Activated CD8-positive, alpha-beta memory T cell treated with anti-CD3 and anti-CD28 coated beads for 4 hours (primary cell): ENCODE results near the gene RAG1.

Experiments
- DNase-seq, 2 donors: peaks; one replicate each; pipeline ENCODE4 v3.0.0-alpha.2; 2020; ENCODE audit warnings: low read depth in 2 of 2

Gene RAG1

DNA sequence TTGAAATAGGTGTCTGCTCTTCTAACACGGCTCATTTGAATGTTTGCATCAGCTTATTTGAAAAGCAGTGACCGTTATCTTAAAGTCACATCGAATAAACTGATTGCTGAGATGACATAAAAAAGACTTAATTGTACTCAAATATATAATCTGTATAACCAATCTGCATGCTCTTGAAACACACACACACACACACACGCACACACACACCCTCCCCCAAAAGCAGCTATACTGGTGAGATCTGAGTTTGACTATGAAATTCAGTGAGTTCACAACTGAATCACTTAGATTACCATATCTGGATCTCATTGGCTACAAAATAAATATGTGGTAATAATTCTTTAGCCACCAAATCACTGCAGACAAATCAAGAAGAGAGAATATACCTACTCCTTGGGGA is 22.7 kb downstream of the RAG1 start:
- DNase-seq: no peak

DNA sequence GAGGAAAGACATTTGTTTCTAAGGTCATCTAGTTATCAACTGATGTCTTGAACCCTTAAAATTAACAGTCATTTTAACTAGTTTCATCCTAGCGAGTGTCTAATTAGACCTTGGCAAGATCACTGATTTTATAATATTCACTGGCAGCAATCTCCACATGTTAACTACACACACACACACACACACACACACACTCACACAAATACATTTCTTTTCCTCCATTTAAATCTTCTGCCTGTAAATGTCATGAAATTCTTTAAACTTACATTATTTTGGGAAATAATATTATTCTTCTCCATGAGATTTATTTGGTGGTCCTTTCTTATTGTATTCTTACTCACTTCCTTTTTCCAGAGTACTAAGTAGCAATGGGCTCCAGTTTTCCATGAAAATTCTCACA is 23.6 kb downstream of the RAG1 start:
- no peak for DNase-seq

DNA sequence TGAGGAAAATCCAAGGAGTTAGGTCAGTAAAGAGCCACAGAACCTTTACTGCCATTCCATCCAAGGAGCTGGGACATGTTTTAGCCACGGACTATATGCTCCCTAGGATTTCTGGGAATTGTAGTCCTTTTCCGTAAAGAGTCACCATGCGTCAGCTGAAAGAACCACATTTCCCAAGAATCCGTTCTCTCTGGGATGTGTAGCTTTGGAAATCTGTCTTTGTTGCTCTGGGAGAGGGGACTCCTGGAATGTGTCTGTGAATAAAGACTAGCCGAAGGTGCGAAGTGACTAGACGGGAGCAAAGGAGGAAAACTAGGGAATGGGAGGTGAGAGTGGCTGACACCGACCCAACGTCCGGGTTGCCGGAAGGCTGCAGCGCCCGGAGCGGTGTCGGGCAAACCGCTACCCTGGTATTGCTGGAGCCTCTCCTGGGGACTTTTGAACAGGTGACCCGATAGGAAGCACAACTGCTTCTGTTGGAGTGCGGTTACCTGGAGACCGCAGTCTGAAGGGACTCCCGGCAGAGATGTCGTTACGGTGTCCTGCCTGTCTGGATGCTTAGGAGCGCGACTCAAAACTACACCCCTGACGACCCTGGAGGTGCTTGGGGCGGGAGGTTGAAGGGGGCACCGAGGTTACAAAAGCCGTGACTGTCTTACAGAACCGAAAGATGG is 26.6 kb downstream of the RAG1 start, which contains the start of gene IFTAP:
TSS of gene IFTAP (plus strand) at position 187 of the 674 bp plus-strand sequence. CDS start 15,602 bp downstream, outside the sequence.
- no peak for DNase-seq

DNA sequence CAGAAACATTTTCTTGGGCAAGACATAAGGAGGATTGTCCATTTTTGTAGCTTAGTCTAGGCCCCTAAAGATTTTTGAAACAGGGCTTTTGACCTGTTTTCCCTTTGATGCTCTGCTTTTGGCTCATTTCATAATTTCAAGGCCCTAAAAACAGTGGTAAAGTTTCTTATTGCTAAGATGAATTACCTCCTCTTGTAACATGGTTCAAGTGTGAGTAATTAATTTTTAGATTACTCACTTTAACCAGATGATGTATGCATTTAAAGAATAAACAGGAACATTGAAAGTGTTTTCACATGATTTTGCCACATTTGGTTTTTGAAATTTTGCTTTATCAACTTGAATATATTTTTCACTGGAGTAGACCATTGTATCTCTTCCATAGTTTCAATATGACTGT is 29.1 kb downstream of the RAG1 start:
- DNase-seq: no peak

DNA sequence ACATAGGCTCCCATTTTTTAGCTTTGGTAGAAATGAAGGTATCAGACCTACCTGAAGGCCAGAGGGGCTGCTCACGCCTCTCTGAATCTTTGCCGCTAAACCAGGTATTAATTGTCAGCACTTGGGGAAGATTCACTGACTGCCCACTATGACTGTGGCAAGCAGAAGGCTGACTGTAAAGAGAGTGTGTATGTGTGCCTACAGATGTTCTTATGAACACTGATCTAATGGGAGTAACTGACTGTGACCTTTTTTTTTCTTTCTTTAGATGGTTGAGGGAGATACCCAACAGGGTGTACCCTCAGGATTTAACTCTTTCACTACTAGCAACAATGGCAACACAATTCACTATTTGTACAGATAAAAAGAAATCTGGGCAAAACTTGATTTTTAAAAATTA is 30.2 kb downstream of the RAG1 start, which contains the start of gene RAG2:
TSS of gene RAG2 (minus strand) at position 186 of the 400 bp plus-strand sequence. CDS start 4,068 bp downstream, outside the sequence.
- no peak for DNase-seq

DNA sequence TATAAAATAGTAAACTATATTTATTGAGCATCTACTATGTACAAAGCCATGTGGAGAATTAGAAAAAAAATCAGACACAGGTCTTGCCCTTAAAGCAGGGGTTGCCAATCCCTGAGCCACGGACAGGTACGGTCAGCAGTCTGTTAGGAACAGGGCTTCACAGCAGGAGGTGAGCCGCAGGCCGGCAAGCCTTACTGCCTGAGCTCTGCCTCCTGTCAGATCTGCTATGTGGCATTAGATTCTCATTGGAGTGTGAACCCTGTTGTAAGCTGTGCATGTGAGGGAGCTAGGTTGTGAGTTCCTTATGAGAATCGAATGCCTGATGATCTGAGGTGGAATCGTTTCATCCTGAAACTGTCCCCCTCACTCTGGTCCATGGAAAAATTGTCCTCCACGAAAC is 32.4 kb downstream of the RAG1 start:
- no peak for DNase-seq

DNA sequence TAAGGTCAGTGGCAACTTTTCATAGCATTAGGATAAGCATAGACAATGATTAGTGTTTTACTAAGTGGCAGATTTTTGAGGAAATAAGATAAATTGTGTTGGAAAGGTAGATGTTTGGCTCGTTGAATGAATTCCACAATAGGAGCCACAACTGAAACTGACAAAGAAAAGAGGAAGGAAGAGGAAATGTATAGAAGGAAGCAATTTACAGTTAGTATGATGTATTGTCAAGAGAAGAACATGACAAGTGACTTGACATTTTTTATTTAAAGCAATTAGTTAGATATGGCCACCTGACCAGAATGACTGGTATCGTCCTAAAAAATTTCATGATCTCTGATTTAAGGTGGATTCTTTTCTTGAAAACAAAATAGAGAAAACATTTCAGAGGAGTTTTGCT is 33.3 kb downstream of the RAG1 start:
- no peak for DNase-seq

DNA sequence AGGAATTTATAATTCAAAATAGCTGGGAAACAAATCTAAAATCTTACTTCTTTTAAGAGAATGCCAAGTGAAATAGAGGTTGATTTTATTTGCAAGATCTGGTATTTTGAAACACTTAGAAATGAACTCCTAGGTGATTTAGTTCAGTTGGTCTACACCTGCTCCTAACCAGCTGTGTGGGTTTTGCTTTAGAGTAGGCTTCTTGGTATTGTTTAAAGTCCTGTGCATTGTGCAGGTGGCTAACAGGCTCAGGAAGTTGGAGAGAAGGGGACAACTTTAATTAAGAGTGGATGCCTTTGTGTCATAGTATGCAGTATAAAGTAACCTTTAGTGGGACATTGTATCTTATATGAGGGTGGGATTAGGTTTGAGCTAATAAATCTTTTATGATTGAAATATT is 34.3 kb downstream of the RAG1 start:
- DNase-seq: no peak

DNA sequence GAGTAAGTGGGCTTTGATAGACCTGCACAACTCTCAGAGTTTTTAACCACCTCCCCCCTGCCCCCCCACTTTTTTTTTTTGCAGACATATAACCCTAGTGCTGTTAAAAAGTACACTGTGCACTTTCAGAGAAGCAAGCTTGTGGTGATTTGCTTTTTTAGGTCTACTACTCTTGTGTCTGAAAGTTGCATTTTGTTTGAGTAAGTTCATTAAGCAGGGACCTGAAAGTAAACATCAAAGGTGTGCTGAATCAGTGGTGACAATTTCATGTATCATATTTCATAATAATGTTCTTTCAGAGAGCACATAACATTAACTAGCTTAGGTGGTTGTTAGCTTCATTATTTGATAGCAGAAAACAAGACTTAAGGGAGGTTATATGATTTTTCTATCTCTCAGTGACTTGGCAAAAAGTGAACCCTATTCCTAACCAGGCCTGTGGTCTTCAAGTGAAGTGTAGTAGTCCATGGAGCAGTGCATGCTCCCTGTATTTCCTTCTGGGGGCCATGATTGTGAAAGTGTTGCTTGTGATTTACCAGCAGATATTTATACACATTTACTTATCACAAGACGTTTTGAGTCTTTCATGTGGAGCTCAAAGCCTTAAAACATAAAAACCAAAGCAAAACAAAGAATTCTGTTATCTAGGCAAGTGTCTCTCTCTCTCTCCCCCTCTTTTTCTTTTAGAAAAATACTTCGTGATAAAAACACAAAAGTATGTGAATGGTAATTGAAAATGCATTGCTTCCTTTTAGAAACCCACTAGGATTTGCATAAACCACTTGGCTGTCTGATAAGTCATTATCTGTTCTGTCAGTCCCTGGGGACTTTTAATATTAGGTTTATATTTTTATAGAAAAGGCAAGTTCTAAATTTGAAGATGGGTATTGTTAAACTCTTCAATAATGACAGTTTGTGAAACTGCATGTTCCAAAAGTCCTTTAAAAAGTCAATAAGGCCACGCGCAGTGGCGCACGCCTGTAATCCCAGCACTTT is 37.7 kb downstream of the RAG1 start:
- no peak for DNase-seq

DNA sequence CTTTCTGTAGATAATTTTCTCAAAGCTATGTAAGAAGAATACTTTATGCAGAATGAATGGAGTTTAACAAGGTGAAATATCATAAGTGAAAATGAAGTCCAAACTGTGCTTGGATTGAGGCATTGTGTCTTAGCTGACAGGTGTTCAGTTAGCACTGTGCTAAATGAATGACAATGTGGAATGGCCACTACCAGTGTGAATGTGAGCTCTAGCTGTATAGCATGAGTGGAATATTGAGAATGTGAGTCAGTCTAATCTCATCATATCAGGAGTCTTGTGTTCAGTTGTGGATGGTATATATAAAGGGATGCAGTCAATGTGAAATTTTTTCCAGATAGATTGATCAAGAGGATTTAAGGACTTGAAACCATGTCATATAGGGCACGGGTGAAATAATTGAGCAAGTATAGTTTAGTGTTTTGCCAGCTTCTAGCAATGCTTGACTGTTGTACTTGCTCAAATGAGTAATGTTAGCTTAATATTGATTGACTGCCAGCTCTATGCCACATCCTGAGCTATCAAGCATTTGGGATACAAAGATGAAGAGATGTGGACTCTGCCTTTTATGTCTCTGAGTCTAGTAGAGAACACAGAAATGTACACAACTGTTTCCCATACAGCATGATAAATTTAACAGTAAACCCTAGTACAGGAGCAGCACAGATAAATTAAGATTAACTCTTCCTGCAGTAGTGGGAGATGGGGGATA is 40.8 kb downstream of the RAG1 start:
- DNase-seq: no peak

DNA sequence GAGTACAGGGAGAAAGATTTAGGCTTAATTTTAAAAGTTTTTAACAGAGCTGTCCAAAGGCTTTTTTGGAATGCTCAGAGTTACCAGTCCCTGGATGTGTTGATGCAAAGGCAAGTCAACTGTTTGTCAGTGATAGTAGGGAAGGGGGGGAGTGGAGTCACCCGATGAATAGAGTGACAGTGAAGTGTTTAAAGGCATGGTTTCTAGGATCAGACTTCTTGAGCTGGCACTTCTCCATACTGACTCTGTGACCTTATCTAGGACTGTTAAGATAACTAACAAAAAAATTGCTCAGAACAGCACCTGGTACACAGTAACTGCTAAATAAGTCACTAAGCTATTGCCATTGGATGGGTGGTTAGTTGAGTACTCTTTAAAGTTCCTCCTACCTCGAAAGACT is 41.6 kb downstream of the RAG1 start:
- DNase-seq: no peak

DNA sequence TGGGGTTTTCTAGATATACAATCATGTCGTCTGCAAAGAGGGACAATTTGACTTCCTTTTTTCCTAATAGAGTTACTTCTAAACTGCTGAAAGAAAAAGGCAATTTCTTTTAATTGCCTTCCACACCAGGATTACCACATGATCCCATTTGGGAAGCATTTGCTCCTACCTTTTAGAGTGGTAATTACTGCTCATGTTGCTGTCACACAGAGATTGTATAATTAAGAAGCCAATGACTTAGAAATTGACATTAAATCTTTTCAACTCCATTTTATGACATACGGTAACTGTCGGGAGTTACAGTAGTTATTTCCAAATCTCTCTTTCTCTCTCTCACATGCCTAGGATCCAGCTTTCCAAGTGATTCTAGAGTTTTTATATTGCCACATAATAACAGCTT is 48.0 kb downstream of the RAG1 start:
- DNase-seq: no peak

DNA sequence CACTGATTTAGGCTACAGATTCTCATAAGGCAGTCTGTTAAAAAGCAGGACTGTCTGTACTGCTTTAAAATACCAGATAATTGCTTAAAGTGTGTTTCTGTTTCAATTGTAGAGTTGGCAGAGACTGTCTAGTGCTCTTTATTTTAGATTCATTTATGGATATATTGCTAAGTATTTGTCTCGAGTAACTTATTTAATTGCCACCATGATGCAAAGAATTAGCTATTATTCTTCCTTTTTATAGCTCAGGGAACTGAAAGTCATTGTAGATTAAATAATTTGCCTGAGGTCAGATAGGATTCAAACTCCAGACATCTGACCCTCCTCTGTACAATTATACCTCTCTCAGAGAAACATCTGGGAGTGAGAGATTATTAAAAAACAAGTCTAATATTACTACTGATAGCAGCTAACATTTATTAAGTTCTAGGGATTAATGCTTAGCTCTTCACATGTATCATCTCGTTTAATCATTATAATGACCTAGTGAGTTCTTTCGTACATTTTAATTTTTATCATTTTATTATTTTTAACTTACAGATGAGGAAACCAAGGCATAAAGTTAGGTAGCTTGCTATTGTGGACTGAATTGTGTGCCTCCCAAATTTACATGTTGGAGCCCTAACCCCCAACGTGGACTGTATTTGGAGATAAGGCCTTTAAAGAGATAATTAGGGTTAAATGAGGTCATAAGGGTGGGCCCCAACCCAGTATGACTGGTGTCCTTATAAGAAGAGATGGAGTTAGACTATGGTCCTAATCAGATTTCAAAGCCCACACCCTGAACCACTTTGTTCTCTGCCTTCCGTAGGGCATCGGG is 49.9 kb downstream of the RAG1 start:
- DNase-seq: no peak

DNA sequence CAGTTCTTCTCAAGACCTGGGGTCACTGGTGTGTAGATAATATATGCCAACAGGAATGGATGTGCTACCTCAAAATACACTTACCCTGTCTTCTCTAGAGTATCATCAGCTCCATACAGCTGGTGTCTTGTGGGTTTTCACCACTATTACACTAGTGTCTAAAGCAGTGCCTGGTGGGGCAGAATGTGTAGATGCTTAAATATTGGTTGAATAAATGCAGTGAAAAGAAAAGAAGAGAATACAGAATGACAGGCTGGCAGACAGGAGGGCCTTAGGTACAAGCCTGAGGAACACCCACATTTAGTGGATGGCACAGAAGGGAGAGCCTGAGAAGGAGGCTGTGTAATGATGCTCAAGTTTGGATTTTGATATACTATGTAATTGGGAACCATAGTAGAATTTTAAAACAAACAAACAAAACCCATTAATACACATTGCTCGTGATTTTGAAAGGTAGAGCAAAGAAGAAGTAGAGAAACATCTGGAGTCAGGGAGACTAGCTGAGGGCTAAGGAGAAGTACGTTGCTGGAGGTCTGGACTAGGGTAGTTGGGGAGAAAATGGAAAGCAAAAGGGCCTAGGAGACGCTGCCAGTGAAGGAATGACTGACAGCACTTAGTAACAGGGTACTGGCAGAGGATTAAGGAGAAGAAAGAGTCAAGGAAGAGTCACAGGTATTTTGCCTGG is 50.7 kb downstream of the RAG1 start:
- no peak for DNase-seq

DNA sequence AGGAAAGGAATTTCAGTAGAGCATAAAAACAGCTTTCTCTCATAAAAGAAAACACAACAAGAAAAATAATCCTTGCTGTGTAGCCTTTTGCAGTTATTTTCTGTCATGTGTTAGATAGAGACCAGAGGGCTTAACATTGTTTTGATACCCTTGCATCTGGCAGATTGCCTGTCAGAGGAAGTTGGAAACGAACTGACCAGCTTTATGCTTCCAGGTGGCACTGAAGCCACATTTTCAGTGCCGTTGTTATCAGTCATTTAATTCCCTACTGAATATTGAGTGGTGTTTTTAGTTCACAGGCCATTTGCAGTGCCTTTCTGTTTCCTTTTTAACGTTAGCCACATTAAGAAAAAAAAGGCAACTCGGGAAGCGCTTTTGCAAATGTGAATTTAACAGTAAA is 51.7 kb downstream of the RAG1 start:
- DNase-seq: no peak

DNA sequence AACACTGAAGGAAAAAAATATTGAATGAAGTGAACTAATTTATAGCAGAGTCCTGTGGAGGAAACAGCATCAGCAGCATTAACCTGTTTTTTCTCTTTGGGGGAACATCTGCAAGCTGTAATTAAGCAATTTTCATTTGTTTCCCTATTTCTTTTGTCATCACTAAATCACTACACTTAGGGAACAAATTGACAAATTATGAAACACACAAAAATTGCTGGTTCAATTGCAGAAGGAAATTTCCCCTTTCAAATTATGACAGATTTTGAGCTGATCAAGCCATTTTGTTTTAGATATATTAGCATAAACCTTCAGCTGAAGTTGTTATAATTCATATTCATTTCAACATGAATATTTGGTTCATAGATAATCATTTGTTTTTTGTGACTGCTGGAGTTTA is 52.4 kb downstream of the RAG1 start:
- DNase-seq: no peak

DNA sequence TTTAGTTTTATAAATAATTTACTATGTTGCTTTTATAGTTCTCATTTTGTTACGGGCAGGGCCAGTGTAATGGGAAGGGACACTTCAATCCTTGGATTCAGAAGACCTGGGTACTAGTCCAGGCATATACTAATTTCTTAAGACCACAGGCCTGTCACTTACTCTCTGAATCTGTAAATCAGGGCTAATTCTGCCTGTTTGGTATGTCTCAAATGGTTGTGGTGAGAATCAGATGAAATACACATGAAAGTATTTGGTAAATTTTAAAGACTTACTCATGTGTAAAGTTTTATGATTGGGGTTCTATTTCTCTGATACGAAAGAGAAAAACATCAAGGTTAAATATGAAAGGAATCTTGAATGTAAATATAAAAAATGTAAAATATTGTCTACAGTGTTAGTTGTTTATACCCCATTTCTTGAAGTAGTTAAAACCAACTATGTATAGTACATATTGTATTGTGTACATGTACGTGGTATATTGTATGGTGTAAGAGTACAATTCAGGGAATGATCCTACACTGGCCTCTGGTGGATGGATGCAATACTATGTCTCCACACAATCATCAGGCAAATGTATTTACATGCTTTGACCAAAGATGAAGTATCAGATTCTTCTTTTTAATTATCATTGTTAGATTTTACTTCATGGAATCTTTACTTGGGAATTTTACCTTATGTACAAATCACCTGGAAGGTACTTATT is 54.8 kb downstream of the RAG1 start:
- no peak for DNase-seq

DNA sequence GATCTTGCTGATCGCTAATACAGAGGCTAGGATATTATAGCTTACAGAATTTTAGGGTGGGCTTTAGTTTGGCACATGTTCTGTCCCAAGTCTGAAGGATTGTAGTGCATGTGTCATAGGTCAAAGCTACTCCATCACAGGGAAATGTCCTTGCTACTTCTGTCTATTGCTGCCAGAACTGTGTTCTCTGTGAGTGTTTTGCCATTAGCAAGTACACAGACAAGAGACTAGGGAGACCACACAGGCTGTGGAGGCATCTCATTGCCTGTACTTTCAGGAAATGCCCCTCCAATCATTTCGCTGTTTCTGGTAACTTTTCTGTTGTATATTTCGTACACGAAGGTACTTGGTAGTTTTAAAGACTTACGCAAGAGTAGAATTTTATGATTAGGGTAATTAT is 55.7 kb downstream of the RAG1 start:
- no peak for DNase-seq

DNA sequence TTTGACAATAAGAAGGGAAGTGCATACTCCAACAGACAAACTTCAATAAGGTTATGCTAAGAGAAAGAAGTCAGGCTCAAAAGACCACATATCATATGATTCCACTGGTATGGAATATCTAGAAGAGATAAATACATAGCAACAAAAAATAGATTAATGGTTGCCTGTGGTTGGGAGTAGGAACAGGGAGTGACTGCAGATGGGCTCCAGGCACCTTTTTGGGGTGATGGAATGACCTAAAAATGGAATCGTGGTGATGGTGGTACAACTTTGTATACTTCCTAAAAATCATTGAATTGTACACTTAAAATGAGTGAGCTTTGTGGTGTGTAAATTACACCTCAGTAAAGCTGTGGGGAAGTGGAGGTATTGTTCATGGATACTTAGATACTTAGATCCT is 59.2 kb downstream of the RAG1 start:
- DNase-seq: no peak

DNA sequence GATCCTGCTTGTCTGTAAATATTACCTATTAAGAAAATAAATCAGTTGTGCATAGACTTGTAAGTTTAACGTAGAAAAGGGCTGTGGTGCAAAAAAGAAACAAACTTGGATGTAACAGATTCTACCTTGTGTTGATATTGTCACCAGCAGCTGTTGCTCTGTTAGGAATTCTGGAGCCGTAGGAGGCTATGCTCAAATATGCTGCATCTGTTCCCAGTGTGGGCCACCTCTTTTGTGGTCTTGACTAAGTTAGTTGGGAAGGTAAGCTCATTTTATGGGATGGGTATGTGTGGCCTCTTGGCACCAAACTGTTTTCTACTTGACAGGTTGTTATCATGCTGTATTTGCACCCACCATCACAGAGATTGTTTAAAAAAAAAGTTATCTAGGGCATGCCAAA is 59.7 kb downstream of the RAG1 start:
- no peak for DNase-seq
